ENCODE results near the gene SPOCK3. TPM values are rescaled to one million over a fixed set of nuclear protein-coding genes. Genes with fewer than 3 reads are reported as not detected.

SPOCK3 gene
- total RNA-seq, 1 donor from 2014 or later: not detected

DNA sequence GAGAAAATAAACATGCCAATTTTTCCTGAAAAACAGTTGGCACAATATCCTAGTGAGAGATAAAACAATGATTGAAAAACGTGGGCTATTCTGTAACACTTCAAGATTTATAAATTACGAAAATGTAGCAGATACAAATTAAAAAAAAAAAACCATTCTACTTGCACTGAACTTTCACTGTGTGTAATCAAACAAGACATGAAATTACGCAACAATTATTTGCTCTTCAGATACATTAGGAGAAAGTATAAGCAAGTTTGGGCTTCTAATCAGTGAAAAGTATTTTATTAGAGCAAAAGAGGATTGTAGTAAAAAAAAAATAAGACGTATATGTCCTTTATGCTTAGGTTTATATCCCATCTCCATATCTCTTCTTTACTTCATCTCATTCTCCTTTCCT lies 320.4 kb downstream of the SPOCK3 start:
- H3K4me1 ChIP-seq: no peaks in the 10 kb centered on the region
- no peak for ATAC-seq
- TF ChIP-seq, protein P1, sequence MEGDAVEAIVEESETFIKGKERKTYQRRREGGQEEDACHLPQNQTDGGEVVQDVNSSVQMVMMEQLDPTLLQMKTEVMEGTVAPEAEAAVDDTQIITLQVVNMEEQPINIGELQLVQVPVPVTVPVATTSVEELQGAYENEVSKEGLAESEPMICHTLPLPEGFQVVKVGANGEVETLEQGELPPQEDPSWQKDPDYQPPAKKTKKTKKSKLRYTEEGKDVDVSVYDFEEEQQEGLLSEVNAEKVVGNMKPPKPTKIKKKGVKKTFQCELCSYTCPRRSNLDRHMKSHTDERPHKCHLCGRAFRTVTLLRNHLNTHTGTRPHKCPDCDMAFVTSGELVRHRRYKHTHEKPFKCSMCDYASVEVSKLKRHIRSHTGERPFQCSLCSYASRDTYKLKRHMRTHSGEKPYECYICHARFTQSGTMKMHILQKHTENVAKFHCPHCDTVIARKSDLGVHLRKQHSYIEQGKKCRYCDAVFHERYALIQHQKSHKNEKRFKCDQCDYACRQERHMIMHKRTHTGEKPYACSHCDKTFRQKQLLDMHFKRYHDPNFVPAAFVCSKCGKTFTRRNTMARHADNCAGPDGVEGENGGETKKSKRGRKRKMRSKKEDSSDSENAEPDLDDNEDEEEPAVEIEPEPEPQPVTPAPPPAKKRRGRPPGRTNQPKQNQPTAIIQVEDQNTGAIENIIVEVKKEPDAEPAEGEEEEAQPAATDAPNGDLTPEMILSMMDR (IDR thresholded peaks at IDR 0.05): no peak
- H3K4me3 ChIP-seq: no peak overlapping the region
- no peak for DNase-seq
- H3K27me3 ChIP-seq: no peaks in the 10 kb centered on the region
- H3K9me3 ChIP-seq: no peaks in the 10 kb centered on the region
- no peaks in the 10 kb centered on the region for H3K36me3 ChIP-seq
- H3K27ac ChIP-seq: no peak overlapping the region
- intact Hi-C loops (cut with DNase I): no loop called here

DNA sequence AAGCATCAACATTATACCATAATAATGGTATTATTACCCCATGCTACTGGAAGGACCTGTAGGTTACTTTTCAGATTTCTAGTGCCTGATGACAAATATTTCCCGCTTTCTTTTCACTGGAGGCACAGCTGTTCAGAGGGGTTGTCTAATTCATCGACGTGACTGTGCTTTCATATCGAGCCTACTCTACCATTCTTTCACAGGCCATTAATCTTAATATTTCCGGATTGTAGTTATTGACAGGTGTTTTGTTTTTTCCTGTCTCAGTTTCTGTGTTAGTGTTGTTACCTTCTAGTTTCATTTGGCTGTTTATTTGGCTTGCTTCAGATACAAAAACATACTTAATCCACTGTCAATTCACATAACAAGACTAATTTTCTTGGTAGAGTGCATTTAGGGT lies 330.9 kb downstream of the SPOCK3 start:
- Histone ChIP-seq H3K36me3 (no peaks in the 10 kb centered on the region), H3K9me3 (no peaks in the 10 kb centered on the region), H3K4me1 (no peaks in the 10 kb centered on the region), H3K27me3 (no peaks in the 10 kb centered on the region), H3K4me3 (no peak overlapping the region), H3K27ac (no peak overlapping the region)
- ATAC-seq (no peak), DNase-seq (no peak)
- TF ChIP-seq, protein P1 (IDR thresholded peaks at IDR 0.05): no peak
- intact Hi-C loops (cut with DNase I): no loop called here

DNA sequence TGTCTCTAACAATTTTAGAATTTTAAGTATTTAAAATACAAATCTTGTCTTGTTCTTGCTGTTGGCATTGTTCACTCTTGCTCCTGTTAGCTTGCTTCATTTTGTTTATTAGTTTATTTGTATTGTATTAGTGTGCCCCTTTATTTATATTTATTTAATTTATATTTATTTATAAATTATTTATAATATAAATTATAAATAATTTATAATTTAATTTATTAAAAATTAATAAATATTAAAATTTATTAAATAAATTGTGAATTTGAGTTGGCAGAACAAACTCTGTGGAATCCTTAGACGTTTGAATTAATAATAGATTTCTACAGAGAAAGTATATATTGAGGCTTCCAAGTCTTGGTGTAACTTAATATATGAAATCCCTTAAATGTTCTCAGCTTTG lies 331.4 kb downstream of the SPOCK3 start:
- TF ChIP-seq, protein P1 (IDR thresholded peaks at IDR 0.05): no peak
- H3K36me3 ChIP-seq: no peaks in the 10 kb centered on the region
- DNase-seq: no peak
- no peak overlapping the region for H3K4me3 ChIP-seq
- H3K9me3 ChIP-seq: no peaks in the 10 kb centered on the region
- intact Hi-C loops (cut with DNase I): no loop called here
- H3K4me1 ChIP-seq: no peaks in the 10 kb centered on the region
- H3K27ac ChIP-seq: no peak overlapping the region
- no peak for ATAC-seq
- no peaks in the 10 kb centered on the region for H3K27me3 ChIP-seq

DNA sequence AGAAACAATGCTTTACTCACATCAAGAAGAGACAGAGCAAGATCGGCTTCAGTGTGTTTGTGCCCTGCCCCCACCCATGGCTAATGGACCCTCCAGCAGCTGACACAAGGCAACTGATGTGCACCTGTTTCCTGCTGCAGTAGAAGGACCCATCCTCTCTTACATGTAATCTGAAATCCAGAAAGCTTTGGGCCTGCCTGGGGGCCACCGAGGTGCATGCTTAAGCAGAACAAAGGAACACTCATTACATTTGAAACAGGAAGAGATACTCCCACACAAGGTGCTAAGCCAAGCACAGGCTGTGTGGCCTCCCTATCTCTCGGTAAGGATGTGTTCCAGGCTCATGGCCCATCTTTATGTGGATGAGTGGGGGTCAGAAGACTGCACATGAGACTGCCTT lies 338.0 kb downstream of the SPOCK3 start:
- TF ChIP-seq, protein P1 (IDR thresholded peaks at IDR 0.05): no peak
- no peaks in the 10 kb centered on the region for H3K27me3 ChIP-seq
- no peak for DNase-seq
- H3K4me1 ChIP-seq: no peaks in the 10 kb centered on the region
- intact Hi-C loops (cut with DNase I): no loop called here
- H3K36me3 ChIP-seq: no peaks in the 10 kb centered on the region
- no peak overlapping the region for H3K27ac ChIP-seq
- no peak for ATAC-seq
- H3K4me3 ChIP-seq: no peak overlapping the region
- no peaks in the 10 kb centered on the region for H3K9me3 ChIP-seq

DNA sequence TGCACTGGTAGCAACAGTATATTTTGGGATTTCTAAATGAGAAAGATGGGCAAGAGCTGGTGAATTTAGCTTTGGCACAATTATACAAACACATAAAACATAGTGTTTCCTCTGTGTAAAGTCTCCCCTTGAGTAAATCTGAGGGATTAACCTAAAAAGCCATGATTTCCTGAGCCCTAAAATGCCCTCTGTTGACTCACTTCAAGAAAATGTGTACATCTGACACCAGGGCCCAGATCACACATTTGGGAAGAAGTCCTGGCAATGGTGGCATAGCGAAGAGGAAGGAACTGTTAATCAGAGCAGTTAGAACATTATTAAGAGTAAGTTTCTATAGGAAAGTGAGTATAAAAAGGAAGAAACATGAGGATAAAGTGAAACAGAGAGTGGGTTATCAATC lies 338.5 kb downstream of the SPOCK3 start:
- TF ChIP-seq, protein P1 (IDR thresholded peaks at IDR 0.05): no peak
- no peak overlapping the region for H3K27ac ChIP-seq
- no peaks in the 10 kb centered on the region for H3K4me1 ChIP-seq
- no peaks in the 10 kb centered on the region for H3K27me3 ChIP-seq
- no peaks in the 10 kb centered on the region for H3K36me3 ChIP-seq
- intact Hi-C loops (cut with DNase I): no loop called here
- no peak for DNase-seq
- ATAC-seq: no peak
- no peaks in the 10 kb centered on the region for H3K9me3 ChIP-seq
- H3K4me3 ChIP-seq: no peak overlapping the region

DNA sequence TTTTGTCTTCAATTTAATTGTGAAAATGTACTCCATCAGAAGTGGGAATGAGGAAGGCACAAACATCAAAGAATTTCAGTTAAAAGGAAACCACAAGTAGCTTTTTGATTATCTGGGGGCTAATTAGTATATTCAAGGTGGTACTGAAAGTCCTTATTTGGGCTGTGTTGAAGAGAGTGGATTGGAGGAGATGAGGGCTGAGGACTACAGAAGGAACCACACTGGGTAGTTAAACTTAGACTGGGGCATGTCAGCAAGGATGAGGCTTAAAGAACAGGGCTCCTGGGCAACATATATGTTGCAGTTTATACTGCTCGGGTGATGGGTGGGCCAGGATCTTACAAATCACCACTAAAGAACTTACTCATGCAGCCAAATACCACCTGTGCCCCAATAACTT lies 346.8 kb downstream of the SPOCK3 start:
- intact Hi-C loops (cut with DNase I): no loop called here
- Histone ChIP-seq H3K27me3 (no peaks in the 10 kb centered on the region), H3K36me3 (no peaks in the 10 kb centered on the region), H3K9me3 (no peaks in the 10 kb centered on the region), H3K4me1 (no peaks in the 10 kb centered on the region), H3K27ac (no peak overlapping the region), H3K4me3 (no peak overlapping the region)
- TF ChIP-seq, protein P1 (IDR thresholded peaks at IDR 0.05): no peak
- no peak for ATAC-seq
- DNase-seq: no peak
